Measurements from ENCODE around the gene ERV3-1. TPM values are rescaled to one million over a fixed set of nuclear protein-coding genes. Genes with fewer than 3 reads are reported as not detected.
A peak's percentile ranks its signal among the peaks of the same experiment; 100 is the strongest.
"Not testable (repeated sequence)": the region's sequence is repeated elsewhere in the genome, so short reads cannot be mapped to it uniquely, and the experiment has no call there.

ERV3-1 gene
- total and polyA plus RNA-seq, 3 donors from 2014 or later: 14.8 to 92.4 (median 75.7) TPM

DNA sequence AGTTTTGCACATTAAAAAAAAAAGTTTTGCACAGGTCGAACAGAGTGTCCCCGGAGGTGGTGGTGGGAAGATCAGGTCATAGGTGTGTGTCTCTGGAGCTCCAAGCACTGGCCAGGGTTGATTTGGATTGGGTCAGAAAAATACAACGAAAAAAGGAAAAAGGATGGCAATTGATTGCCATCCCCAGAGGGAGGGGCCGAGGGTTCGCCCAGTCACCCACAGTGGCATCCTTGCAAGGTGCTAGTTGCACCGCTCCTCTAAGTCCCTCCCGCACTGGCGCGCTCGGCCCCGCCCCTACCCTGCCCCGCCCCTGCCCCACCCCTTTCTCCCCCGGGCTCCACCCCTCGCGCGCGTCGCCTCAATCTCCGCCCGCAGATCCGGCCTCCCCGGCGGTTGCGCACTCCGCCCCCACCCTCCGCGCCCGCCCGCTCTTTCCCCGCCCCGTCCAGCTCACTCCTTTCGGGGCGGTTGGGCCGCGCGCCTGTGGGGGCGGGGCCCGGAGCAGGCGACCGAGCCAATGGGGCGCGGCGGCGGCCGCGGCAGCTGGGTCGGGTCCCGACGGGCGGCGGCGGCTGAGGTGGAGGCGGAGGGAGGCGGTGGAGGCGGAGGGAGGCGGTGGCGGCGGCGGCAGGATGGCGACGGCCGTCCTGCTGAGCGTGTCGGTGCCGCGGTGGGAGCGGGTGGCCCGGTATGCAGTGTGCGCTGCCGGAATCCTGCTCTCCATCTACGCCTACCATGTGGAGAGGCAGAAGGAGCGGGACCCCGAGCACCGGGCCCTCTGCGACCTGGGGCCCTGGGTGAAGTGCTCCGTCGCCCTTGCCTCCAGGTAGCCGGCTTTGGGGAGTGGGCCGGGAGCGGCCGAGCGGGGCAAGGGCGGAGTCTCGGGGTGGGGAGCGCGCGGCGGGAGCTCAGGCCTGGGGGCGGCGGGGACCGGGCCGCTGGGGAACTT lies 31.5 kb upstream of the ERV3-1 start:
- Histone ChIP-seq H3K9me3 (no peaks in the 10 kb centered on the region), H3K4me3 (peak overlapping the region; percentile 73 to 89), H3K4me1 (peaks cover 3% of the 10 kb centered on the region), H3K27ac (peak overlapping the region; percentile 67 to 92), H3K36me3 (ENCODE audit: low read depth, missing control alignments) (no peaks in the 10 kb centered on the region), H3K27me3 (no peaks in the 10 kb centered on the region)
- DNase-seq: peak; percentile 94
- intact Hi-C loops (cut with DNase I; ENCODE audit: low total_unique reads): no loop called here
- WGBS, 2 donors: 1 to 7% methylated on average over 11 to 65 of the region's 92 CpGs
- no peak for TF ChIP-seq POLR2A (IDR thresholded peaks at IDR 0.05)
- TF ChIP-seq, protein P1, sequence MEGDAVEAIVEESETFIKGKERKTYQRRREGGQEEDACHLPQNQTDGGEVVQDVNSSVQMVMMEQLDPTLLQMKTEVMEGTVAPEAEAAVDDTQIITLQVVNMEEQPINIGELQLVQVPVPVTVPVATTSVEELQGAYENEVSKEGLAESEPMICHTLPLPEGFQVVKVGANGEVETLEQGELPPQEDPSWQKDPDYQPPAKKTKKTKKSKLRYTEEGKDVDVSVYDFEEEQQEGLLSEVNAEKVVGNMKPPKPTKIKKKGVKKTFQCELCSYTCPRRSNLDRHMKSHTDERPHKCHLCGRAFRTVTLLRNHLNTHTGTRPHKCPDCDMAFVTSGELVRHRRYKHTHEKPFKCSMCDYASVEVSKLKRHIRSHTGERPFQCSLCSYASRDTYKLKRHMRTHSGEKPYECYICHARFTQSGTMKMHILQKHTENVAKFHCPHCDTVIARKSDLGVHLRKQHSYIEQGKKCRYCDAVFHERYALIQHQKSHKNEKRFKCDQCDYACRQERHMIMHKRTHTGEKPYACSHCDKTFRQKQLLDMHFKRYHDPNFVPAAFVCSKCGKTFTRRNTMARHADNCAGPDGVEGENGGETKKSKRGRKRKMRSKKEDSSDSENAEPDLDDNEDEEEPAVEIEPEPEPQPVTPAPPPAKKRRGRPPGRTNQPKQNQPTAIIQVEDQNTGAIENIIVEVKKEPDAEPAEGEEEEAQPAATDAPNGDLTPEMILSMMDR (IDR thresholded peaks at IDR 0.05): no peak

DNA sequence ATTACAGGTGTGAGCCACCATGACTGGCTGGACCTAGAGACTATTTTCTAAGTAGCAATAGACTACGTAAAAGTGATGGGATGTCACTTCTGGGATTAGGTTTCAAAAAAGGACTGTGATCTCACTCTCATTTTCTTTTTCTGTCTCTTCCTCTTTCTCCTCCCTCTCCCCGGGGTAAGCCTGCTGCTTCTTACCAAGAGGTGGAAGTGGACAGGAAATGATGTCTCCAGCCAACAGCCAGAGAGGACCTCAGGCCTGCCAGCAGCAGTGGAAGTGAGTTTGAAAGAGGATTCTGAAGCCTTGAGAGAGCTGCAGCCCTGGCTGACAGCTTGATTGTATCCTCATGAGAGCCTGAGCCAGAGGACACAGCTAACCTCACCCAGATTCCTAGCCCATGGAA lies 30.0 kb upstream of the ERV3-1 start:
- intact Hi-C loops (cut with DNase I; ENCODE audit: low total_unique reads); H3K9me3 ChIP-seq; H3K36me3 ChIP-seq (ENCODE audit: low read depth, missing control alignments); H3K27ac ChIP-seq; H3K27me3 ChIP-seq; H3K4me3 ChIP-seq; H3K4me1 ChIP-seq: not testable (repeated sequence)
- DNase-seq: peak; percentile 19
- WGBS, 2 donors: 44 to 46% methylated on average over 2 of the region's 2 CpGs

DNA sequence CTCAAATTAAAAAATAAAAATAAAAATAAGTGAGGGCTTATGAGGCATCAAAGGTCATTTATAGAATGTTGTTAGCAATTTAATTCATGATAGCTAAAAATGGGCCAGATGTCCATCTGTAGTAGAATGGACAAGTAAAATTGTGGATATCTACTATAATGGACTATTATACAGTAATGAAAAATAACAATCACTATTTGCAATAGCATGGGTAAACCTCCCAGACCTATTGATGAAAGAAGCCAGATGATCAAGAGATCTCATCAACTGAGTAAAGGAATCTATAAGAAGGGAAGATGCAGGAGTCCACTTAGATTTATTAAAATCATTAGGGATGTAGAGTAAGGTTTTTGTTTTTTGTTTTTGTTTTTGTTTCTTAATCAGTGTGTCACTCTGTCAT lies 29.0 kb upstream of the ERV3-1 start:
- H3K4me1 ChIP-seq; H3K27ac ChIP-seq; H3K9me3 ChIP-seq; intact Hi-C loops (cut with DNase I; ENCODE audit: low total_unique reads); DNase-seq; H3K36me3 ChIP-seq (ENCODE audit: low read depth, missing control alignments); H3K4me3 ChIP-seq; H3K27me3 ChIP-seq: not testable (repeated sequence)

DNA sequence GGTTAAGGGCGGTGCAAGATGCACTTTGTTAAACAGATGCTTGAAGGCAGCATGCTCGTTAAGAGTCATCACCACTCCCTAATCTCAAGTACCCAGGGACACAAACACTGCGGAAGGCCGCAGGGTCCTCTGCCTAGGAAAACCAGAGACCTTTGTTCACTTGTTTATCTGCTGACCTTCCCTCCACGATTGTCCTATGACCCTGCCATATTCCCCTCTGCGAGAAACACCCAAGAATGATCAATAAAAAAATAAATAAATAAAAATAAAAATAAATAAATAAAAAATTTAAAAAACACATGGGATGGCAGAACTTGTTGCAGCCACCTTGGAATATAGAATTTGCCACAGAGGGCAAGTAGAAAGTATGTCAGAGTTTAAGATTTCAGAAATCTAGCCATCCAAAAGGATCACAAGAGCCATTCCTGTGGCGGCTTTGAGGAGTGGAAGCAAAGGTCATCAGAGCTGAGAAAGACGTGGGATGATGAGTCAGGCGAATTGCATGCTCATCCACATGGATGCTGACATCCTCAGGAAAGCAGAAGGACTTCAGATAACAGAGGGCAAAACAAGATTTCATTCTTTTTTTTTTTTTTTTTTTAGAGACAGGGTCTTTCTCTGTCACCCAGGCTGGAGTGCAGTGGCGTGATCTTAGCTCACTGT lies 27.8 kb upstream of the ERV3-1 start:
- H3K4me1 ChIP-seq; H3K27me3 ChIP-seq; H3K4me3 ChIP-seq; H3K36me3 ChIP-seq (ENCODE audit: low read depth, missing control alignments); intact Hi-C loops (cut with DNase I; ENCODE audit: low total_unique reads); H3K9me3 ChIP-seq; DNase-seq; H3K27ac ChIP-seq: not testable (repeated sequence)
- WGBS, 2 donors: 76 to 85% methylated on average over 9 to 10 of the region's 10 CpGs

DNA sequence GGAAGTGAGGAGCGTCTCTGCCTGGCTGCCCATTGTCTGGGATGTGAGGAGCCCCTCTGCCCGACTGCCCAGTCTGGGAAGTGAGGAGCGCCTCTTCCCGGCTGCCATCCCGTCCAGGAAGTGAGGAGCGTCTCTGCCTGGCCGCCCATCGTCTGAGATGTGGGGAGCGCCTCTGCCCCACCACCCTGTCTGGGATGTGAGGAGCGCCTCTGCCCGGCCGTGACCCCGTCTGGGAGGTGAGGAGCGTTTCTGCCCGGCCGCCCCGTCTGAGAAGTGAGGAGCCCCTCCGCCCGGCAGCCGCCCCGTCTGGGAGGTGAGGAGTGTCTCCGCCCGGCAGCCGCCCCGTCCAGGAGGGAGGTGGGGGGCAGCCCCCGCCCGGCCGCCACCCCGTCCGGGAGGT lies 26.9 kb upstream of the ERV3-1 start:
- H3K36me3 ChIP-seq (ENCODE audit: low read depth, missing control alignments); DNase-seq; H3K4me1 ChIP-seq; H3K4me3 ChIP-seq; H3K27me3 ChIP-seq; H3K27ac ChIP-seq; H3K9me3 ChIP-seq; intact Hi-C loops (cut with DNase I; ENCODE audit: low total_unique reads): not testable (repeated sequence)
- WGBS, 2 donors: 92 to 100% methylated on average over 2 to 29 of the region's 30 CpGs

DNA sequence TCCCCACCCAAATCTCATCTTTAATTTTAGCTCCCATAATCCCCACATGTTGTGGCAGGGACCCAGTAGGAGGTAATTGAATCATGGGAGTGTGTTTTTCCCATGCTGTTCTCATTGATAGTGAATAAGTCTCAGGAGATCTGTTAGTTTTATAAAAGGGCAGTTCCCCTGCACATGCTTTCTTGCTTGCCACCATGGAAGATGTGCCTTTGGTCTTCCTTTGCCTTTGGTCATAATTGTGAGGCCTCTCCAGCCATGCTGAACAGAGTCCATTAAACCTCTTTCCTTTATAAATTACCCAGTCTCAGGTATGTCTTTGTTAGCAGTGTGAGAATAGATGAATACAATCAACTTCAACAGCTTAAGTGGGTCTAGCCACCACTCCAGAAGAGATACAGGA lies 18.5 kb upstream of the ERV3-1 start:
- intact Hi-C loops (cut with DNase I; ENCODE audit: low total_unique reads); DNase-seq; H3K4me3 ChIP-seq: not testable (repeated sequence)

DNA sequence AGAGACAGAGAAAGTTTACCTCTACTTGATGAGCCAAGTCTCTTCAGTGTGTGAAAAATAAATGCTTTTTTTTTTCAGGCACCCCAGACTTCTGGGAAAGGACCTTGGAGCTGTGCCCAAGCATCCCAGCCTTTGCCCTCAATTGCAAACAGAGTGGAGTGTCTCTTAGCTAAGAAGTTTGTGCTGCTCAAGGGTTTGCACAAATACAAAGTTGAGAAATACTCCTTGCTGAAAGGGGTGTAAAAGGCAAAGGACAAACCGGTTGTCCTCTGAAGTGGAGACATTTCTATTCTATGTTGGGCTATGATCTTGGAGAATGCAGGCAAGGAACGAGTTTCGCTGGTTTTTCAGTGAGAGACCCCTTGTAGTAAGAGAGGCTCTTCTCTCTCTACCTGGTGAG lies 14.5 kb upstream of the ERV3-1 start:
- intact Hi-C loops (cut with DNase I; ENCODE audit: low total_unique reads); H3K4me1 ChIP-seq; H3K27me3 ChIP-seq; H3K4me3 ChIP-seq; H3K9me3 ChIP-seq; H3K36me3 ChIP-seq (ENCODE audit: low read depth, missing control alignments); H3K27ac ChIP-seq: not testable (repeated sequence)
- WGBS, 2 donors: 78 to 93% methylated on average over 2 of the region's 3 CpGs
- peak; percentile 41 for DNase-seq

More for the DNA sequence above, 18.5 kb upstream of the ERV3-1 start:
- not testable (repeated sequence) for H3K4me1 ChIP-seq; H3K36me3 ChIP-seq (ENCODE audit: low read depth, missing control alignments); H3K27ac ChIP-seq; H3K9me3 ChIP-seq; H3K27me3 ChIP-seq

DNA sequence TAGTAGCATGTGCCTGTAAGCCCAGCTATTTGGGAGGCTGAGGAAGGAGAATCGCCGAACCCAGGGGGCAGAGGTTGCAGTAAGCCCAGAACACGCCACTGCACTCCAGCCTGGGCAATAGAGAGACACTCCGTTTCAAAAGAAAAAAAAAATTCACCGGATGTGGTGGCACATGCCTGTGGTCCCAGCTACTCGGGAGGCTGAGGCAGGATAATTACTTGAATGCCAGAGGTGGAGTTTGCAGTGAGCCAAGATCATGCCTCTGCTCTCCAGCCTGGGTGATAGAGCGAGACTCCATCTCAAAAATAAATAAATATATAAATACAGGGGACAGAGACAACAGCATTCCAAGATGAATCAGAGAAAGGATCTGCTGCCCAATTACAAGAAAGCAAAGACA lies 3.4 kb upstream of the ERV3-1 start:
- intact Hi-C loops (cut with DNase I; ENCODE audit: low total_unique reads); H3K27ac ChIP-seq; H3K9me3 ChIP-seq; H3K4me1 ChIP-seq; DNase-seq; H3K27me3 ChIP-seq; H3K4me3 ChIP-seq; H3K36me3 ChIP-seq (ENCODE audit: low read depth, missing control alignments): not testable (repeated sequence)
- 77 to 94% methylated on average over 7 of the region's 7 CpGs for WGBS, 2 donors

DNA sequence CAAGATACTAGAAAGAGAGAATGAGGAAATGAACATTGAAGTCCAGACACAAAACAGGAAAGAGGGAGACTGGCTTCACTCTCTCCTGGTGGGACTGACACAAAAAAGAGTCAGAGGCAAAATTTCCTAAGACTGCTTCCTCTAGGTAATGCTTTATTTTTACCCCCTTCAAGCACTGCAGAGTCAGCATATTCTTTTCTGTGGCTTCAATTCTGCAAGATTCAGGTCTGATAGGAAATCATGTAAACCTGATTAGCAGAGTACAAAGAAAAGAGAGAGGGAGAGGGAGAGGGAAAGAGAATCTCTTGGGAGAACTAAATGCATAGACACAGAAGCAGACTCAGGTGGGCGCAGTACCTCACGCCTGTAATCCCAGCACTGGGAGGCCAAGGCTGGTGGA lies 2.9 kb upstream of the ERV3-1 start:
- 75 to 83% methylated on average over 2 of the region's 2 CpGs for WGBS, 2 donors
- H3K9me3 ChIP-seq; H3K36me3 ChIP-seq (ENCODE audit: low read depth, missing control alignments); H3K4me1 ChIP-seq; H3K27ac ChIP-seq; DNase-seq; H3K27me3 ChIP-seq; H3K4me3 ChIP-seq; intact Hi-C loops (cut with DNase I; ENCODE audit: low total_unique reads): not testable (repeated sequence)

DNA sequence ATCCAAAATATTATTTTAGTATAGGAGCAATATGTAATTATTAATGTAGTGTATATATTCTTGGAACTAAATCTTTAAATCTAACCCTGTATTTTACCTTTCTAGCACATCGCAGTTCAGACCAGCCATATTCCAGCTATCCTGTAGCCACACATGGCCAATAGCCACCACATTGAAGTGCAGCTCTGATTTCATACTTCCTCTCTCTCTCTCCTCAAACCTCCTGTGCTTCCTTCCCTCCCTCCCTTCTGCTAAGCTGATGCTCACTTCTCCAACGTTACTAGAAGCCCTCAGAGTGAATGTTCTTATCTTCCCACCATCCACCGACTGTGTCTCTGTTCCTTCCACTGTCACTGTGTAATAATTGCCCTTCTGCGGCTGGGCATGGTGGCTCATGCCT lies 549 bp upstream of the ERV3-1 start:
- H3K4me1 ChIP-seq; H3K9me3 ChIP-seq; DNase-seq; H3K27me3 ChIP-seq; intact Hi-C loops (cut with DNase I; ENCODE audit: low total_unique reads); H3K36me3 ChIP-seq (ENCODE audit: low read depth, missing control alignments): not testable (repeated sequence)
- Histone ChIP-seq H3K4me3 (peak overlapping the region; percentile 67 to 87), H3K27ac (peak overlapping the region; percentile 85 to 88)
- WGBS, 2 donors: 43 to 44% methylated on average over 4 of the region's 4 CpGs

All from testis (tissue), 3 donors.